ENCODE measurements around the gene ITGB4. TPM values are rescaled to one million over a fixed set of nuclear protein-coding genes. Genes with fewer than 3 reads are reported as not detected.

Gene ITGB4
- total RNA-seq, 1 experiment from 2014 or later: 5.3 TPM

DNA sequence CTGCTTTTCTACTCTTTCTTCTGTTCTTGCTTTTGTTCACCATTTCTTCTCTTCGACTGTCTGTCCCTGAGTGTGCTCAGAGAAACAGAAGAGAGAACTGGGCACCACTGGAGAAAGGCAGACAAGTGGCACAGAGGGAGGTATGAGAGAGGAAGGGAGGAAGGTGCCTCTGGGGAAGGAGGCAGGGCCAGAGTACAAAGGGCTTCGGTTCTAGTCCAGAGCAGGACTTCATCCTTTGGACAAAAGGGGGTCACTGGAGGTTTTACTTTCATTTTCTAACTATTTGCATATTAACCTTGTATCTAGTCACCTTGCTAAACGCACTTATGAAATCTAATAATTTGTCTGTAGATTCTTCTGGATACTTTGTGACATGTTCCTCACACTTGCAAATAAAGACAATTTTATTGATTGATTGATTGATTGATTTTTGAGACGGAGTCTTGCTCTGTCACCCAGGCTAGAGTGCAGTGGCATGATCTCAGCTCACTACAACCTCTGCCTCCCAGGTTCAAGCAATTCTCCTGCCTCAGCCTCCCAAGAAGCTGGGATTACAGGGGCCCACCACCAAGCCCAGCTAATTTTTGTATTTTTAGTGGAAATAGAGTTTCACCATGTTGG lies 13.5 kb downstream of the ITGB4 start:
- Mint-ChIP-seq H3K4me3 (no peak overlapping the region), H3K9me3 (no peaks in the 10 kb centered on the region), H3K27me3 (ENCODE audit: low read depth) (no peaks in the 10 kb centered on the region), H3K4me1 (peaks cover 7% of the 10 kb centered on the region in 2 experiments), H3K36me3 (ENCODE audit: insufficient read depth in 1 of 3, low read depth in 3 of 3) (no peaks in the 10 kb centered on the region), H3K27ac (no peak overlapping the region)
- Histone ChIP-seq H3K18ac (ENCODE audit: insufficient read length, low read depth, low read length) (no peak overlapping the region), H2BK5ac (ENCODE audit: insufficient read length, low read length) (no peak overlapping the region), H2BK20ac (ENCODE audit: low read depth, low read length, poor library complexity, severe bottlenecking) (no peak overlapping the region), H4K5ac (ENCODE audit: insufficient read length, low read depth, low read length) (no peak overlapping the region), H3K23ac (ENCODE audit: insufficient read length, low read depth, low read length) (no peak overlapping the region), H3K79me2 (ENCODE audit: insufficient read depth, low read length) (no peaks in the 10 kb centered on the region), H3K27me3 (ENCODE audit: insufficient read depth, low read length) (no peaks in the 10 kb centered on the region), H2BK15ac (ENCODE audit: low read depth, low read length) (no peak overlapping the region), H3K56ac (ENCODE audit: insufficient read length, low read depth, low read length) (no peak overlapping the region), H4K91ac (ENCODE audit: insufficient read length, low read depth, low read length) (no peak overlapping the region), H2BK120ac (ENCODE audit: low read depth, low read length, poor library complexity, severe bottlenecking) (no peak overlapping the region), H3K14ac (ENCODE audit: insufficient read depth, low read length) (no peak overlapping the region), H3K4ac (ENCODE audit: low read depth, low read length) (no peak overlapping the region), H4K20me1 (ENCODE audit: control insufficient read depth, insufficient read depth, insufficient read length) (no peaks in the 10 kb centered on the region), H2BK12ac (ENCODE audit: insufficient read length, low read depth, low read length) (no peak overlapping the region), H2AFZ (ENCODE audit: low read length) (no peak overlapping the region), H3K79me1 (ENCODE audit: insufficient read depth, low read depth, low read length, poor library complexity, severe bottlenecking) (no peaks in the 10 kb centered on the region), H3K9me3 (ENCODE audit: control insufficient read depth, low read depth, low read length) (no peaks in the 10 kb centered on the region), H3K27ac (ENCODE audit: insufficient read length, low read depth, low read length) (no peak overlapping the region), H4K8ac (replicated peaks; ENCODE audit: insufficient read length, low read depth, low read length) (no peak overlapping the region), H3K23me2 (ENCODE audit: insufficient read length, low read depth, low read length, poor library complexity, severe bottlenecking) (no peaks in the 10 kb centered on the region), H3K9ac (ENCODE audit: extremely low read depth, insufficient read length, low read length) (no peak overlapping the region), H3K4me1 (ENCODE audit: insufficient read depth, low read length) (no peaks in the 10 kb centered on the region), H2AK5ac (ENCODE audit: insufficient read length, low read length) (no peak overlapping the region), H3K4me2 (ENCODE audit: insufficient read depth, insufficient read length, low read length) (no peak overlapping the region), H3T11ph (ENCODE audit: low read length) (no peak overlapping the region)
- WGBS (ENCODE audit: extremely low coverage, insufficient read length, low lambda C conversion rate): no CpG with 5 or more reads among the region's 4 CpGs
- no peak for TF ChIP-seq CTCF (conservative IDR thresholded peaks at IDR 0.05)
- DNase-seq: no peak
